GM21367 (cell line): Measurements from ENCODE around the gene DDX54.
"Not testable (repeated sequence)": the region's sequence is repeated elsewhere in the genome, so short reads cannot be mapped to it uniquely, and the experiment has no call there.

Experiments
- ATAC-seq: cut with Tn5 transposase; IDR thresholded peaks from one replicate; pipeline ENCODE4 v1.9.1; 2021; ENCODE audit not compliant: unreplicated experiment

Gene DDX54

DNA sequence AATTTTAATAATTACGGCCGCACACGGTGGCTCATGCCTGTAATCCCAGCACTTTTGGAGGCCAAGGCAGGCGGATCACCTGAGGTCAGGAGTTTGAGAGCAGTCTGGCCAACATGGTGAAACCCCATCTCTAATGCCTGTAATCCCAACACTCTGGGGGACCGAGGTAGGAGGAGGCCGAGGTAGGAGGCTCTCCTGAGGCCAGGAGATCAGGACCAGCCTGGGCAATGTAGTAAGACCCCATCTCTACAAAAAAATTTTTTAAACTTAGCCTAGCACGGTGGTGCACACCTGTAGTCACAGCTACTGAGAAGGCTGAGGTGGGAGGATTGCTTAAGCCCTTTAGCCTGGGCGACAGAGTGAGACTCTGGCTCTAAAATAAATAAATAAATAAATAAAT, 41.3 kb downstream of the DDX54 start:
- ATAC-seq: no peak

DNA sequence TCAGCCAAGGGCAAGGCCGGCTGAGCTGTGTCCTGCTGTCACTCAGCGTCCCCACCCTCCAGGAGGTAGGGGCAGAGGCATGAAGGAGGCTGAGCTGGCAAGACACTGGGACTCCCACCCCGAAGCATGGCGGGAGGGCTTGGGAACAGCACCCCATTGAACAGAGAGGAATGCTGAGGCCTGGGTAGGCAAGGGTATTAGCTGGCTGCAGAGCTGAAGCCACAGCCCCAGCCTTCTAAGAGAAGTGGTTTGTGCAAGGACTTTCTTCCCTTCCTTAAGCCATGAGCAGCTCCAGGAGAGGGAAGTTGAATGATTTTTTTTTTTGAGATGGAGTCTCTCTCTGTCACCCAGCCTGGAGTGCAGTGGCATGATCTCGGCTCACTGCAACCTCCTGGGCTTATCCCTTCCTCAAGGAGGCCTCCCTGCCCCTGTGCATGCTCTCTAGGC, 42.4 kb downstream of the DDX54 start:
- no peak for ATAC-seq

DNA sequence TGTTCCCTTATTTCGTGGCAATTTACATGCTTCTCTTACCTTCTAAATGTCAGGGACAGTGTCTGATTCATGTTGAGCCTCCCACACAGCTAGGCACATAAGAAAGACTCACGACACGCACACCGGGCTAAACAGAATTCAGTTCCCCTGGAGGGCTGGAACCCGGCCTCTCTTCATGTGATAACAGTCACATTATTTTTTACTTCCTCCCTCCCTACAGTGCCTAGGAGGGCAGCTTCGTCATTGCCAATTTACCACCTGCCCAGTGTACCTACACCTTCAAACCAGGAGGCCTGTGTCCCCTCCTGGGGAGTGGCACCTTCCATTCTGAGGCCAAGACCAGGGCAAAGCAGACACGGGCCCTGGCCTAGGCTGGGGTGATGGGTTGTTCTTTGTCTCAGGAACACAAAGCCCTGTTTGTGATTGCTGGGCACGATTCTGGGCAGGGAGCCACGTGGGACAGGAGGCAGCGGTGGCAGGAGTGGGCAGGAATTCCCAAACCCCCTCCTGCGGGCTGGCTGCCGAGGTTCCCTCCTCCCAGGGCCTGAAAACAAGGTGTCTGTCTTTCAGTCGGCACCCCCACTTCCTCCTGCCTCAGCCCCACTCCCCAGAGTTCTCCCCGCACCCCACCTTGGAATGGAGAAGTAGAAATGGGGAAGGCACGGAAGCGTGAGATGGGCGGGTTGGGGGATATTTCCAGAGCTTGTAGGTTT, 42.9 kb downstream of the DDX54 start:
- no peak for ATAC-seq

DNA sequence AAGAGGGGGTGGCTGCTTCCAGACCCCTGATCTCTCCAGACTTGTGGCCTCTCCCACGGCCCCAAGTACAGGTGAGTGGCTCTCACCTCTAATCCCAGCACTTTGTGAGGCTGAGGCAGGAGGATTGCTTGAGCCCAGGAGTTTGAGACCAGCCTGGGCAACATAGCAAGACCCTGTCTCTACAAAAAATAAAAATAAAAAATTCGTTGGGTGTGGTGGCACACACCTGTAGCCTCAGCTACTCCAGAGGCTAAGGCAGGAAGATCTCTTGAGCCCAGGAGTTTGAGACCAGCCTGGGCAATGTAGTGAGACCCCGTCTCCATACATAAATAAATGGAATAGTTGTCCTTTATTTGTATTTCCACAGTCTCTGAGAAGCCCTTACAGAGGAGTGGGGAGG, 43.6 kb downstream of the DDX54 start:
- ATAC-seq: not testable (repeated sequence)

DNA sequence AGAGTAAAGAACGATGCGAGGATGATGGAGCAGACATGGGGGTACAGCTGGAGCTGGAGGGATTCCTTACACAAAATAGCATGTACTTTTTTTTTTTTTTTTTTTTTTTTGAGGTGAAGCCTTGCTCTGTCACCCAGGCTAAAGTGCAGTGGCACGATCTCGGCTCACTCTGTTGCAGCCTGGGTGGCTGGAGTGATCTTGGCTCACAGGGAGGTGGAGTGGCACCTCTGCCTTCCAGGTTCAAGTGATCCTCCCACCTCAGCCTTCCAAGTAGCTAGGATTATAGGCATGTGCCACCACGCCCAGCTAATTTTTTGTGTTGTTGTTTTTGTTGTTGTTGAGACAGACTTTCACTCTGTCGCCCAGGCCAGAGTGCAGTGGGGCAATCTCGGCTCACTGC, 44.6 kb downstream of the DDX54 start:
- ATAC-seq: no peak

DNA sequence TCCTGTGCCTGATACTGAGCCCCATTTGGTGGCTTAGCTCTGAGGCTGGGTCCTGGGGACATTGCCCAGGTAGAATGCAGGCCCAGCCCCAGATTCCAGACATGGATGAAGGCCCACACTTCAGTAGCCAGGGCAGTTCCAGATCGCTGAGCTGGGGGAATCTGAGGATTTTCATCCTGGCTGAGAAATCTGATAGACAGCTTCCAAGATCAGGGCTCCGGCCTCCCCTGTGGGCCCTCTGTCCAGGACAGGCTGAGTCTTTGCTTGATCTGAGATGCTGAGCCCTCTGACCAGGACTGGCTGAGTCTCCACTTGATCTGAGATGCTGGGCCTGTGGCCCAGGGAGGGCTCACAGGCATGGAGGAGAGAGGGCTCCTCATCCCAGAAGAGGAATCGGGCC, 46.5 kb downstream of the DDX54 start:
- ATAC-seq: no peak

DNA sequence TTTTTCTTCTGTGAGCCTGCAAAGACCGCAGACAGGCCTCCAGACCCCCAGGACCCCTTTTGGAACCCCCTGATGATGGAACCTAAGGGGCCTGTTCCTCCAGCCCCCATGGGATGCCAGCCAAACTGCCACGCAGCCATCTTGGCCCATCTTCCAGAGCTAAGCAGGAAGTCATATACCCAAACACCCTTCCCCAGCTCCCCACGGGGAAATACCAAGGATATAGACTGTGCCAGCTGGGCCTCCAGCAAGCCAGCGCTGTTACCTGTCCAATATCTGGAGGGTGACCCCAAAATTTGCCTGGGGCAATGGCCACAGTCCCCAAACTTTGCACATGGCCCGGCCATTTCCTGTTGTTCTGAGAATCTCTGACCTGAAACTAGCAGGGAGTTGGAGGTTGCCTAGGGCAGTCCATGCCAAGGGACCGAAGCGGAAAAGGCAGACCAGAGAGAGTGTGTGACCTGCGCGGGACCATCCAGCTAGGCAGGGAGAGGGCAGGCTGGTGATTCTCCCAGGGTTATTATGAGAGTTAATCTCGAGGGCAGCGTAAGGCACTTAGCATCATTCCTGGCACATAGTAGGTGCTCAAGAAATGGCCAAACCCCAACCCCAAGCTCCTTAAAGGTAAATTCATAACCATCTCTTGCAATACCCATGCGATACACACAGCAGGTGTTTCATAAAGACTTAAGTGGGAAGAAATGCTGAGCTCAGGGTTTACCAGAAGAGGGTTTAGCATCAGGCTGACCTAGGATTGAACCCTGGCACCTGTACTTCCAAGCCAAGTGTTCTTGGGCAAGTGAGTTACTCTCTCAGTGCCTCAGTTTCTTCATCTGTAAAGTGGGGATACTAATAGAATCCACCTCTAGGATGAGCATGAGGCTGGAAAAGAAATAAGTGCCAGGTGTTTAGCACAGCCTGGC, 47.2 kb downstream of the DDX54 start:
- ATAC-seq: no peak

DNA sequence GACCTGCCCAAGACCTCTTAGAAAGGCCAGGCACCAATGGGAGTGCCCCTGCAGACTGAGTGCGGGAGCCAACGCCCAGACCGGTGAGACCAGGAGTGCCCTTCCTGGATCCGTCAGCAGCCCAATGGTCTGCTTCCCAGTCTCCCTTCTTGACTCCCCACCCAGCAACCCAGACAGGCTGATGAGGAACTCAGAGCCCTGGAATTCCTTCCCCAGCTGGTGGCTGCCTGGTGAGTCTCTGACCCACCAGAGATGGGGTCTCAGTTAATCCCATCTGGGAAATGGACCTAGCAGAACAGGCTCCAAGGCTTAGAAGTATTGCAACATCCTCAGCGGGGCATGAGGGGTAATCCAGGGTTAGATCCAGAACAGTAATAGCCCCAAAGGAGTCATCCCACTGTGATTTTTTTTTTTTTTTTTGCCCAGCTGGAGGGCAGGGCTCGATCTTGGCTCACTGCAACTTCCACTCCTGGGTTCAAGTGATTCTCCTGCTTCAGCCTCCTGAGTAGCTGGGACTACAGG, 48.2 kb downstream of the DDX54 start:
- ATAC-seq: no peak

DNA sequence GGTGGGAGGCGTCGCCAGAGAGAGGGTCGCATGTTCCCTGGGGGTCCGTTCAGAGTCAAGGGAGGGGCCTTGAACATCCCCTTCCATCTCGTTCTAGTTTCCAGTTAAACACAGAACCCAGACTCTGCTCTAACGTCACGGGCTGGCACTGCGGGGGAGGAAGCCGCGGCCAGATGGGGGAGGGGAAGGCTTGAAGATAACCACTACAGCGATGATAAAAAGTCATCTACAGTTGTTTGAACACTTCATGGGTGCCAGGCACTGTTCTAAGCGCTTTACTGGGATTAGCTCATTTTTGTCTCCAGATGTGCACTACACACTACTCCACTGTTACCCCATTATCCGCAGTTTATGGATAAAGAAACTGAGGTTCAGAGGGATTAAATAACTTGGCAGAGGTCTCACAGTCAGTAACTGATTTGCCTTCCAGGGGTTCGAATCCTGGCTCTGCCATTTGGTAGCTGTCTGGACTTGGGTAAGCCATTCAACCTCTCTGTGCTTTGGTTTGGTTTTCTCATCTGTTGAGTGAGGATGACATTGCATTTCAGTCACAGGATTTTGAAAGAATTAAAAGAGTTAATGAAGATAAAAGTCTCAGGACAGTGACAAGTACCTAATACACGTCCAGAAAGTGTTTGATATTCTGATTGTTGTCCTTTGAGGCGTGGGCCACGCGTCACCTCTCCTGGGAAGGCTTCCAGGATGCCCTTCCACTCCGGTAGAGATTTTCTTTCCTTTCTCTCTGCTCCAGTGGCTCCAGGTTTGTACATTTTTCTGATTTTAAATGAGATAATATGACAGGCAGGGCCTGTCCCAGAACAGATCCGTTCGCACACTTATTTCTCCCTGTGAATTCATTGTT, 48.9 kb downstream of the DDX54 start:
- no peak for ATAC-seq

DNA sequence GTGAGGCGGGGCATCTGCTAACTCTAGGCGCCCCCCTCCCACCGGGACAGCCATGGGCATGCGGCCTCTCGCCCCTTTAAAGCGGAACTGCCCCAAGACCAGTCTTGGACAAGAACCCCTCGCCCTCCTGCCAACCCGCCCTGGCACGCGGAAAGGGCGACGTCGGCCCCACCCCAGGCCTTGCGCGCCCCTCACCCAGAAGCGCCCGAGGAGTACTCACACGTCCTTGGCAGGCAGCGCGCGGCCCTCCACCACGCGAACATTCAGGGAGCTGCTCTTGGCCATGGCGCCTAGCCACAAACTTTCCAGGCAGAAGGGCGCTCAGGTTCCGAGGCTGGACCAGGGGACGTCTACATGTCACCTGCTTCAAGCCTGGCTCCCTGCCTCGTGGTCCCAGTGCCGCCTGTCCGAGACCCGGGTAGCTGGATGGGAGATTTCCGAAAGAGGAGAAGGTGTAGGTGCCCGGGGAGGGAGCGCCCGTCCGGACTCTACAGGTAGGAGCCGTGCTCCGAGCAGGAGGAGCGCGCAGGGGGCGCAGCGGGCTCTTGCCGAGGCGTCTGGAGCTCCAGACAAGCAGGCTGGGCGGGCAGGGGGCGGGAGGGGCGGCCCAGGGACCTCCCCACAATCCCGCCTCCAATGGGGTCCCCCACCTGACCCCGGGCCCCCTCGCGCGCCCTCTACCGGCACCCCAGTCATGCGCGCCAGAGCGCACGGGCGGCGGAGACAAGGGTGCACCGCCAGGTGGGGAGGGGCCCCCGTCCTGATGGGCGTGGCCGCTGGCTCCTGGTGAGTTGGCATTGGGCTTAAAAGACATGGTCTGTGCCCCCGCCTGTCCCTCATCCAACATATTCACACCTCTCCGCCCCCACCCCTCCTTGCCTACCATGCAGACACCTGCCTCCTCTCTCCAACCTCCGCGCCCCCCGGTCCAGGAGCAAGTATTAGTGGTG, 49.8 kb downstream of the DDX54 start, which contains the start of gene RASAL1:
Gene RASAL1, minus strand, starts transcription at position 584 of the 950 bp plus-strand sequence. Its CDS starts 299 bp downstream, at position 285.
- ATAC-seq: no peak

DNA sequence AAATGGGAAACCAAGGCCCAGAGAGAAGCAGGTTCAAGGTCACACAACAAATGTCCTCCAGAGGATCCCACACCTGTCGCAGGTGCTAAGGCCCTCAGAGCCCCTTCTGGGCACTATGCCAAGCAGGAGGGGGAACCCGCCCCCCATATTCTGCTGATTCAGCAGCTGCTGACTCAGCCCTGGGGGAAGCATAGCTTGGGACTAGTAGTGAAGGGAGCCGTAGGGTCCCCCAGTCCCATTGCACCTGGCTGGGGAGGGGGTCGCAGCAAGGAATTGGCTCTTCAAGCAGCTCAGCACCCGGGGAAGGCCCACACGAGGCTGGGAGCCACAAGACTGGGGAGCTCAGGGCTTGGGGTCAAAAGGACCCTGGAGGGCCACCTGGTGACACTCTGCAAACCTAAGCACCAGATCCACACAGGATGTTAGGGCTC, 50.7 kb downstream of the DDX54 start:
- no peak for ATAC-seq

DNA sequence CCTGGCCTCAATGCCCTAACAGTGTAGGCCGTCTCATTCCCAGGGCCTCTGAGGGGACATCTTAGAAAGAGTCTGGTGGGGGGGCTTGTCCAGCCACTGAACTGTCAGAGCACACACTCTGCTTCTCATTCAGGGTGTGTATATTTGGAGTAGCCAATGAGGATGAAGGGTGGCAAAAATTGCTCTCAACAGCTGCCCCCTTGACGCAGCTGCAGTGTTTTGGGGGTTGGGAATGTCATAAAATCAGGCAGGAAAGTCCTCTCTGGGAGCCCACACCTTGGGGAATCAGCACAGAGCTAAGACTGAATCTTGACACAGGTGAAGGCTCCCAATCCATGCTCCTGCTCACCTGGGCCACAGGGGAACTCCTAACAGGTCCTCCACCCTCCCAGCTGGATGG, 51.2 kb downstream of the DDX54 start:
- ATAC-seq: no peak

DNA sequence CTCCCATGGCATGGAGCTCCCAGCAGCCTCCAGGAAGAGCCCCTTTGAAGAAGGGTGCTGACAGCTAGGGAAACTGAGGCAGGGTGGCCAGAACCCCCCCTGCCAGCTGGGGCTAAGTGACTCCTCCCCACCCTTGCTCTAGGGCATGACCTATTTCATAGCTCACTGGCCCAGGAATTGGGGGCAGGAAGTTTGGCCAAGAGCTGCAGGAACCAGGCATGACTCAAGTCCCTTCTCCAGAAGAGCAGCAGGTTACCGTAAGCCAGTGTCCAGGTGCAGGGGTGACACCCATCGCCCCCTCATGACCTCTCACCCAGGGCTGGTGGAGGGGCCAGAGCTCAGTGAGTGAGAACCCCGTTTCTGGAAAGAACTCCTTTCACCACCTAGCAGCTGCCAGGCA, 51.6 kb downstream of the DDX54 start:
- no peak for ATAC-seq

DNA sequence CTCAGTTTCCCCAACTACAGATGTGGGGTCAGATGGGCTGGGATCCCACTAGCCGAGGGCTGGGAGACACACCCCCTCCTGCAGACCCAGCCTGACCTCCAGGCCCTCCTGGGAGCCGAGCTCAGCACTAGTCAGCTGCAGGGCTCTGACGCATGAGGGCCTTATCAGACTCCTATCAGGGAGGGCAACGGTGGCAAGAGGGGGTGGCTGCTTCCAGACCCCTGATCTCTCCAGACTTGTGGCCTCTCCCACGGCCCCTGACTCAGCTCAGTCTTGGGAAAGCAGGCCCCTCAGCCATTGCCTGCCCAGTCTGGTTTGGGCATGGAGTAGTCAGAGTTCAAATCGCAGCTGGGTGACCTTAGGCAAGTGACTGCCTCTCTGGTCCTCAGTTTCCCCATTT, 52.2 kb downstream of the DDX54 start:
- no peak for ATAC-seq

DNA sequence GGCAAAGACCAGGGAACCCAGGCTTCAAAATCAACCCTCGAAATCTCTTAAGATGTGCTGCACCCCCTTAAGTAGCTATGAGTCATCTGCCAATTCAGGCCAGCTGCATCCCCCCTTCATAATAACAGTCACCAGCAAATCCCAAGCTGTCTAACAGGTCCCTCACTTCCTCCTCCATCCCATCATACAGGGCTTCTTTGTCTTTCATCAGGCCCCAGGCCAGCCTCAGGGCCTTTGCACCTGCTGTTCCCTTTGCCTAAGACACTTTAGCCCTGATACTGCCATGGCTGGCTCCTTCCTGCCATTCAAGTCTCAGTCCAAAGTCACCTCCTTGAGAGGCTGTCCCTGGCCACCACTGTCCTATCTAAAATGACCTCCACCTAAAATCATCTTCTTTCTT, 53.7 kb downstream of the DDX54 start:
- ATAC-seq: no peak

DNA sequence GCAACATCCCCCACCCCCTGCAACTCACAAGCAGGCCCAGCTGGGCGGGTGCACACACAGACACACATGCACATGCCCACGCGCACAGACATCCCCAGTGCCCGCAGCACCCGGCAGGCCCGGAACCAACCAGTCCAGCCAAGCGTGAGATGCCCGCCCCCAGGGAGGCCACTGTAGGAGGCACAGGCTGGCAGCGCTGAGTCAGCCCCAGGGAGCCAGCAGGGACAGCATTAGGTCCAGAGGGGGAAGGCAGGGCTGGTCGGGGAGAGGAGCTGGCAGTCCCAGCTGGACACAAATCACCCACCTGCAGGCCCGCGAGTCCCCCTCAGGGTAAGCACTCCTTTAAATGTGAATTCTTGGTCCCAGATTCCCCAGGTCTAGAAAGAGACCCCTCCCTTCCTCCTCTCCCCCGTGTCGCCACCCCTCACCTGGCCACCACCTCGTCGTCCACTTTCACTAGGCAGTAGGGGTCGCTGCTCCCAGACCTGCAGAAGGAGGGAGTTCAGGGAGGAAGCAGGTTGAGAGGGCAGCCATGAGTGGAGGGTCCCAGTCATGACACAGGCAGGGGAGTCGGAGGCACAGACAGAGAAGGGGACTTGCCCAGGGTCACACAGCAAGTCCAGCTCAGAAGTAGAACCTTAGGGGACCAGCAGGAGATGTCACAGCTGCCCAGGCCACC, 54.7 kb downstream of the DDX54 start:
- ATAC-seq: no peak

DNA sequence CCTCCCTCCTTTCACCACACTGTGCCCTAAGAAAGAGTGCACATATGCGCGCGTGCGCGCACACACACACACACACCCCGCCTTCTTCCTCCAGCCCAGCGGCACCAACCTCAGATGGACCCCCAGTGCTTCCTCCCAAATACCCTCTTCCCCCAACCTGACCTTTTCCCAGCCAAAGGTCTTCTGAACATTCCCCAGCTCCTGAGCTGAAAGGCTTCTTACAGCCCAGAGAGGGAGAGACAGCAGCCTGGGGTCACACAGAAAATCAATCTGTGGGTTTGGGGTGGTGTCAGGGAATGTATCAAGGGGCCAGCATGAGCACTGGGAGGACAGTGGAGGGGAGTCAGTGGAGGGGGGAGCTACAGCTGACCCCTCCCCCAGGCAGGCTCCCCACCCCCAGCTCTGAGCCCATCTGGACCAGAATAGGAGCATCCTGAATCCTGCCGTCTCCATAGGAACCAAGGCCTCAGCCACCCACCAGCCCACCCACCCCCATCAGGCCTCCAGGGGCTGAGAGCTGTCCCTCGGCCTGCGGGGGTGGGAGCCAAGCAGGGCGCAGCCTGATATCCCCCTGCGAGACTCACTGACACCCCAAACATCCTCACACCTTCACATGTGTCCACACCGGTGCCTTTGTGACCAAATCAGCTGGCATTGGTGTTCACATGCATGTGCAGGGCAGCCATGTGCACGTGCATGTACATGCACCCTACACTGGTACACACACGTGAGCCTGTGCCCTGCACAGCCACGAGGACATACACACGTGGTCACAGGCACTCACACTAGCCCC, 55.4 kb downstream of the DDX54 start:
- no peak for ATAC-seq
